GM12878 (cell line): ENCODE measurements around the gene NIPAL4. TPM values are rescaled to one million over a fixed set of nuclear protein-coding genes. Genes with fewer than 3 reads are reported as not detected.

Source experiments
- ATAC-seq: fragments of 200-7000 bp; cut with Tn5 transposase; 3 replicates; pipeline ENCODE4 v1.9.1; 2020; ENCODE audit warnings: mild to moderate bottlenecking, moderate library complexity
- BruUV-seq: library from RNA; stranded (reverse); fragments of 400-500 nt; replicated peaks from 2 replicates; lab custom pipeline; 2021; lab: Mats Ljungman, UMichigan
- CTCF ChIA-PET: fragments of 300-600 bp; sonication (Branson Sonifier 250); formaldehyde crosslinking; extraction: SDS; loops from one replicate; lab custom pipeline; 2021; ENCODE audit warnings: inconsistent platforms; lab: Yijun Ruan, JAX
- POLR2A ChIA-PET: fragments of 350-600 bp; formaldehyde crosslinking; extraction: SDS; loops from one replicate; lab custom pipeline; 2021; ENCODE audit warnings: inconsistent platforms; lab: Charles Lee
- RAD21 ChIA-PET: fragments of 300-600 bp; sonication (Branson Sonifier 250); formaldehyde crosslinking; loops from one replicate; lab custom pipeline; 2023; ENCODE audit warnings: antibody characterized with exemption; ENCODE audit not compliant: unreplicated experiment; lab: Charles Lee
- SMC1A ChIA-PET: fragments of 300-600 bp; sonication (Branson Sonifier 250); formaldehyde crosslinking; loops from one replicate; lab custom pipeline; 2023; ENCODE audit not compliant: unreplicated experiment, uncharacterized antibody; lab: Charles Lee
- DNase-seq: peaks from one replicate; pipeline ENCODE4 v3.0.0-alpha.2; 2011; ENCODE audit warnings: low read depth, low spot score
- FAIRE-seq: peaks from 3 replicates; lab custom pipeline; 2011; peaks lifted over from hg19 to GRCh38; lab: Jason Lieb, UNC
- H2AFZ ChIP-seq: 2 replicates; pipeline ENCODE4 v1.6.0; 2011; ENCODE audit warnings: low read depth, low read length, control low read depth; ENCODE audit not compliant: control insufficient read depth
- H3K27ac ChIP-seq: 2 replicates; pipeline ENCODE4 v1.5.1; 2011; ENCODE audit warnings: control low read depth; ENCODE audit not compliant: control insufficient read depth, insufficient read depth
- H3K27me3 ChIP-seq, 2 experiments: replicated peaks in 1 of 2; 2 replicates each; pipeline versions ENCODE4 v1.6.0 to v1.6.1; 2011; ENCODE audit warnings: low read length in 1 of 2; ENCODE audit not compliant: control insufficient read depth in 2 of 2, insufficient read depth in 2 of 2
- H3K36me3 ChIP-seq, 2 experiments: 2 replicates each; pipeline ENCODE4 v1.5.1; 2011; ENCODE audit warnings: low read length in 1 of 2; ENCODE audit not compliant: control insufficient read depth in 2 of 2, insufficient read depth in 2 of 2
- H3K4me1 ChIP-seq: 2 replicates; pipeline ENCODE4 v1.6.1; 2011; ENCODE audit warnings: mild to moderate bottlenecking, low read length, moderate library complexity, mixed read lengths; ENCODE audit not compliant: control insufficient read depth, insufficient read depth
- H3K4me2 ChIP-seq: 2 replicates; pipeline ENCODE4 v1.6.0; 2011; ENCODE audit warnings: control low read depth; ENCODE audit not compliant: control insufficient read depth, insufficient read depth
- H3K4me3 ChIP-seq: fragments of 200-600 bp; sonication (generic); 2 replicates; pipeline ENCODE4 v1.5.1; 2016
- H3K79me2 ChIP-seq: 2 replicates; pipeline ENCODE4 v1.6.0; 2011; ENCODE audit warnings: low read length; ENCODE audit not compliant: control insufficient read depth, insufficient read depth
- H3K9ac ChIP-seq: 2 replicates; pipeline ENCODE4 v1.8.0; 2011; ENCODE audit warnings: low read length, control low read depth, mixed read lengths; ENCODE audit not compliant: control insufficient read depth, insufficient read depth
- H3K9me3 ChIP-seq: replicated peaks from 3 replicates; pipeline ENCODE4 v1.5.1; 2011; ENCODE audit warnings: mild to moderate bottlenecking, low read length; ENCODE audit not compliant: control insufficient read depth, insufficient read depth
- H4K20me1 ChIP-seq: 2 replicates; pipeline ENCODE4 v1.6.0; 2011; ENCODE audit not compliant: control insufficient read depth, insufficient read depth
- CEBPB ChIP-seq, 2 experiments: fragments of 150-350 bp in 1 of 2; IDR thresholded peaks; 2 replicates each; pipeline ENCODE4 v1.6.1; 2012 to 2014; ENCODE audit warnings: low read depth in 2 of 2, low read length in 2 of 2, borderline replicate concordance in 1 of 2, inconsistent platforms in 1 of 2
- EED ChIP-seq: sonication (generic); IDR thresholded peaks from 2 replicates; pipeline ENCODE4 v1.6.1; 2016; ENCODE audit warnings: antibody characterized with exemption, low read depth
- MTA2 ChIP-seq: fragments of 450-650 bp; IDR thresholded peaks from 2 replicates; pipeline ENCODE4 v1.6.1; 2016; ENCODE audit warnings: low read depth, mild to moderate bottlenecking, moderate library complexity
- NFIC ChIP-seq: IDR thresholded peaks from 2 replicates; pipeline ENCODE4 v1.6.1; 2012; ENCODE audit warnings: low read depth, mild to moderate bottlenecking, inconsistent platforms, low read length, moderate library complexity
- NFYA ChIP-seq: IDR thresholded peaks from 2 replicates; pipeline ENCODE4 v1.6.1; 2011; ENCODE audit warnings: low read depth, mild to moderate bottlenecking, low read length, improper control_type of control experiment, borderline replicate concordance
- POLR2A ChIP-seq: IDR thresholded peaks from 2 replicates; pipeline ENCODE4 v1.6.1; 2011; ENCODE audit warnings: low read depth, mild to moderate bottlenecking, low read length
- RFX5 ChIP-seq: IDR thresholded peaks from 2 replicates; pipeline ENCODE4 v1.6.1; 2011; ENCODE audit warnings: low read depth, low read length, improper control_type of control experiment
- RUNX3 ChIP-seq: IDR thresholded peaks from 2 replicates; pipeline ENCODE4 v1.6.1; 2012; ENCODE audit warnings: low read length, inconsistent platforms
- SREBF2 ChIP-seq: IDR thresholded peaks from 2 replicates; pipeline ENCODE4 v1.6.1; 2012; ENCODE audit warnings: mild to moderate bottlenecking, low read length
- TAF1 ChIP-seq: IDR thresholded peaks from 2 replicates; pipeline ENCODE4 v1.6.1; 2011; ENCODE audit warnings: mild to moderate bottlenecking, low read depth, low read length, borderline replicate concordance
- TCF12 ChIP-seq: IDR thresholded peaks from 2 replicates; pipeline ENCODE4 v1.6.1; 2011; ENCODE audit warnings: low read depth, mild to moderate bottlenecking, low read length
- TCF3 ChIP-seq: IDR thresholded peaks from 2 replicates; pipeline ENCODE4 v1.6.1; 2012; ENCODE audit warnings: low read depth, mild to moderate bottlenecking, low read length, borderline replicate concordance; ENCODE audit not compliant: insufficient read depth
- WGBS: methylation state at CpG from one replicate; pipeline ENCODE4 v1.1.6; 2016; ENCODE audit warnings: low lambda C conversion rate; ENCODE audit not compliant: insufficient replicate concordance, insufficient coverage; ENCODE audit errors: missing lambda C conversion rate; 5-methylcytosine and 5-hydroxymethylcytosine counted together
- in situ Hi-C: fragments of 300-500 bp; cut with MboI; formaldehyde crosslinking; loops from 9 replicates; pipeline ENCODE4 v1.14.3; 2018; ENCODE audit warnings: mixed read lengths
- intact Hi-C: fragments of 100-400 bp; cut with micrococcal nuclease; formaldehyde crosslinking; loops from one replicate; pipeline ENCODE4 v1.14.2; 2022; ENCODE audit not compliant: unreplicated experiment
- polyA plus RNA-seq, 11 experiments: library from polyadenylated mRNA; depleted of rRNA in 4 of 11; unstranded in 6 of 11; stranded (reverse) in 5 of 11; fragments of >200 nt; fragmentation: Nextera tagmentation in 4 of 11; fragmentation: Illumina TruSeq in 1 of 11; extraction: Ambion mirVana in 4 of 11; extraction: Trizol in 1 of 11; gene quantifications; 1 replicate in 1 of 11; 2 replicates in 10 of 11; pipeline versions ENCODE4 v1.2.1 to v1.2.3, GENCODE V29; 2011 to 2016; ENCODE audit warnings: inconsistent platforms in 2 of 11, missing spikeins in 2 of 11, low read depth in 1 of 11
- total RNA-seq, 4 experiments: library from RNA; depleted of rRNA in 3 of 4; stranded (reverse); fragments of >200 nt in 3 of 4; fragmentation: Illumina TruSeq in 1 of 4; extraction: Trizol in 1 of 4; gene quantifications; 2 replicates each; pipeline versions ENCODE4 v1.2.1 to v1.2.3, GENCODE V29; 2013 to 2021

Gene NIPAL4
- total and polyA plus RNA-seq, 10 of the 15 experiments (the other 5 are each of a cell fraction or from before 2014, with no cell fraction given) = 0.11 to 15.5 (median 5.9) TPM

DNA sequence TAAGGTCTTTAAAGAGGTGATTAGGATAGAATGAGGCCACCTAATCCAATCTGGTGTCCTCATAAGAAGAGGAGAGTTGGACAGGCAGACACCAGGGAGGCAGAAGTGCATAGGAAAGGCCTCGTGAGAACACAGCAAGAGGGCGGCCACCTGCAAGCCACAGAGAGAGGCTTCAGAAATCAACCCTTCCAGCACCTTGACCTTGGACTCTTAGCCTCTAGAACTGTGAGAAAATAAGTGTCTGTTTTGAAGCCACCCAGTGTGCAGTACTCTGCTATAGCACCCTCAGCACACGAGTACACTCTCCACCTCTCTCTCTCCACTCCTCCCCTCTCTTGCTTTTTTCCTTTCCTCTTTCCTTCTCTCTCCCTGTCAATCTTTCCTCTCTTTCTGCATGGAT, 26.8 kb downstream of the NIPAL4 start:
- Histone ChIP-seq H3K9me3 (no peaks in the 10 kb centered on the region), H2AFZ (no peak overlapping the region), H3K9ac (peak overlapping the region; percentile 28; the same call in 1 of the 2 replicates), H3K4me1 (peaks cover 29% of the 10 kb centered on the region), H3K36me3 (peaks cover 9 to 27% of the 10 kb centered on the region in 2 experiments; a peak in 3 of 4 replicates)
- POLR2A ChIA-PET = no interaction called here
- 22% methylated on average over 3 of the region's 3 CpGs for WGBS
- intact Hi-C loops = no loop called here
- no peak for DNase-seq
- BruUV-seq = no TSS peak
- CTCF ChIA-PET = interaction anchor here (1.8 to 2.5 kb wide), 3 partner anchors 10 to 232 kb away, joined by 9 to 17 read pairs (median 11); no protein-coding TSS in a partner anchor
- TF ChIP-seq NFYA (no peak), RFX5 (no peak), CEBPB (IDR thresholded peaks at IDR 0.05; ENCODE audit: borderline replicate concordance in 1 of 2, low read depth in 2 of 2, low read length in 2 of 2) (no peak)
- TF ChIP-seq, all 136 proteins: peak for 0
- ChIA-PET RAD21 (no interaction called here), SMC1A (no interaction called here)
- in situ Hi-C loops = no loop called here
- H3K79me2 ChIP-seq = no peaks in the 10 kb centered on the region
- FAIRE-seq (no peak), ATAC-seq (peak; percentile 55)
- no peaks in the 10 kb centered on the region for H4K20me1 ChIP-seq
- H3K27me3 ChIP-seq = no peaks in the 10 kb centered on the region
- no peak overlapping the region; the same call in 1 of the 2 replicates for H3K4me2 ChIP-seq
- no peak overlapping the region for H3K4me3 ChIP-seq
- H3K27ac ChIP-seq = peak overlapping the region; percentile 24

GRCh38 chr5:157487358-157487757, 27.3 kb downstream of the NIPAL4 start:
- Histone ChIP-seq H3K27me3 (no peaks in the 10 kb centered on the region), H3K36me3 (peaks cover 9 to 27% of the 10 kb centered on the region in 2 experiments; a peak in 3 of 4 replicates), H3K9me3 (no peaks in the 10 kb centered on the region), H2AFZ (no peak overlapping the region), H3K4me3 (no peak overlapping the region), H3K9ac (no peak overlapping the region), H3K27ac (peak overlapping the region; percentile 24; the same call in 1 of the 2 replicates), H4K20me1 (no peaks in the 10 kb centered on the region), H3K79me2 (no peaks in the 10 kb centered on the region), H3K4me2 (no peak overlapping the region; the same call in 1 of the 2 replicates), H3K4me1 (peaks cover 29% of the 10 kb centered on the region)
- in situ Hi-C loops (no loop called here), intact Hi-C loops (no loop called here)
- ChIA-PET SMC1A (no interaction called here), RAD21 (no interaction called here), POLR2A (no interaction called here), CTCF (no interaction called here)
- DNase-seq = no peak
- no peak for FAIRE-seq
- peak; percentile 61 for ATAC-seq
- TF ChIP-seq NFIC (no peak), TAF1 (no peak), TCF3 (peak; percentile 86), EED (peak; percentile 58; the same call in 1 of the 2 replicates), SREBF2 (no peak), RUNX3 (peak; percentile 55), TCF12 (peak; percentile 74), POLR2A (peak; percentile 28; the same call in 1 of the 2 replicates), MTA2 (no peak)
- WGBS = 0% methylated on average over 3 of the region's 3 CpGs
- no TSS peak for BruUV-seq
